ENCODE results near the gene RUNX3. TPM values are rescaled to one million over a fixed set of nuclear protein-coding genes. Genes with fewer than 3 reads are reported as not detected.

RUNX3 gene
- total RNA-seq, 1 experiment from 2014 or later: 0.33 TPM

GRCh38 chr1:24951337-24951736, 21.3 kb upstream of the RUNX3 start:
- no peak overlapping the region for H4K91ac ChIP-seq (ENCODE audit: insufficient read length, low read depth, low read length)
- WGBS (ENCODE audit: extremely low coverage, insufficient read length, low lambda C conversion rate): no CpG with 5 or more reads among the region's 6 CpGs
- no peak overlapping the region for H2AK5ac ChIP-seq (ENCODE audit: insufficient read length, low read length)
- no peak overlapping the region for H3K14ac ChIP-seq (ENCODE audit: insufficient read depth, low read length)
- no peak overlapping the region for H3K27ac Mint-ChIP-seq
- no peak overlapping the region for H2BK120ac ChIP-seq (ENCODE audit: low read depth, low read length, poor library complexity, severe bottlenecking)
- H2AFZ ChIP-seq (ENCODE audit: low read length): no peak overlapping the region
- peaks cover 2% of the 10 kb centered on the region; the same call in 1 of the 2 replicates for H3K27me3 Mint-ChIP-seq (ENCODE audit: low read depth)
- H3K56ac ChIP-seq (ENCODE audit: insufficient read length, low read depth, low read length): no peak overlapping the region
- H3K18ac ChIP-seq (ENCODE audit: insufficient read length, low read depth, low read length): no peak overlapping the region
- H3K4me1 Mint-ChIP-seq: peaks cover 34% of the 10 kb centered on the region in 2 experiments
- no peaks in the 10 kb centered on the region for H3K36me3 Mint-ChIP-seq (ENCODE audit: insufficient read depth in 1 of 3, low read depth in 3 of 3)
- H2BK12ac ChIP-seq (ENCODE audit: insufficient read length, low read depth, low read length): no peak overlapping the region
- DNase-seq: no peak
- no peak overlapping the region for H3T11ph ChIP-seq (ENCODE audit: low read length)
- H2BK5ac ChIP-seq (ENCODE audit: insufficient read length, low read length): no peak overlapping the region
- no peak overlapping the region for H3K4me3 Mint-ChIP-seq
- H2BK20ac ChIP-seq (ENCODE audit: low read depth, low read length, poor library complexity, severe bottlenecking): no peak overlapping the region
- no peak overlapping the region for H3K4me2 ChIP-seq (ENCODE audit: insufficient read depth, insufficient read length, low read length)
- H3K9me3 ChIP-seq (ENCODE audit: control insufficient read depth, low read depth, low read length): no peaks in the 10 kb centered on the region
- H2BK15ac ChIP-seq (ENCODE audit: low read depth, low read length): no peak overlapping the region
- no peak overlapping the region for H3K9ac ChIP-seq (ENCODE audit: extremely low read depth, insufficient read length, low read length)
- H4K5ac ChIP-seq (ENCODE audit: insufficient read length, low read depth, low read length): no peak overlapping the region
- H3K79me2 ChIP-seq (ENCODE audit: insufficient read depth, low read length): no peaks in the 10 kb centered on the region
- H3K4ac ChIP-seq (ENCODE audit: low read depth, low read length): no peak overlapping the region
- no peaks in the 10 kb centered on the region; the same call in 1 of the 2 replicates for H3K4me1 ChIP-seq (ENCODE audit: insufficient read depth, low read length)
- no peaks in the 10 kb centered on the region for H3K9me3 Mint-ChIP-seq
- no peaks in the 10 kb centered on the region for H3K79me1 ChIP-seq (ENCODE audit: insufficient read depth, low read depth, low read length, poor library complexity, severe bottlenecking)
- H3K23me2 ChIP-seq (ENCODE audit: insufficient read length, low read depth, low read length, poor library complexity, severe bottlenecking): no peaks in the 10 kb centered on the region
- no peak overlapping the region for H3K27ac ChIP-seq (ENCODE audit: insufficient read length, low read depth, low read length)
- no peak overlapping the region for H4K8ac ChIP-seq (replicated peaks; ENCODE audit: insufficient read length, low read depth, low read length)
- H3K27me3 ChIP-seq (ENCODE audit: insufficient read depth, low read length): no peaks in the 10 kb centered on the region
- TF ChIP-seq CTCF (conservative IDR thresholded peaks at IDR 0.05): no peak
- H4K20me1 ChIP-seq (ENCODE audit: control insufficient read depth, insufficient read depth, insufficient read length): no peaks in the 10 kb centered on the region
- no peak overlapping the region for H3K23ac ChIP-seq (ENCODE audit: insufficient read length, low read depth, low read length)

Measured in H9 (cell line).